HepG2 (cell line): ENCODE results near the gene C19orf33. TPM values are rescaled to one million over a fixed set of nuclear protein-coding genes. Genes with fewer than 3 reads are reported as not detected.
A peak's percentile ranks its signal among the peaks of the same experiment; 100 is the strongest.

Source experiments
- CBX2 ChIP-seq, 2 experiments: fragments of 200-600 bp in 1 of 2; sonication (generic); formaldehyde crosslinking in 1 of 2; IDR thresholded peaks; 2 replicates each; pipeline versions ENCODE4 v1.7.0 to v1.8.1; 2018 to 2022; ENCODE audit warnings: low read depth in 2 of 2, low read length in 1 of 2, mild to moderate bottlenecking in 1 of 2, missing genetic modification reagents in 1 of 2
- ERF ChIP-seq: IDR thresholded peaks from 2 replicates; pipeline ENCODE4 v1.6.1; 2018; ENCODE audit warnings: missing biosample characterization, missing genetic modification reagents
- HMG20B ChIP-seq: conservative IDR thresholded peaks from 2 replicates; pipeline ENCODE4 v1.6.1; 2016; ENCODE audit warnings: missing genetic modification reagents, missing compliant biosample characterization
- HNF4G ChIP-seq, 2 experiments: sonication (generic) in 1 of 2; formaldehyde crosslinking in 1 of 2; IDR thresholded peaks; 2 replicates each; pipeline versions ENCODE4 v1.4.0 to v1.6.1; 2011 to 2020; ENCODE audit warnings: borderline replicate concordance in 2 of 2, low read depth in 2 of 2, mild to moderate bottlenecking in 2 of 2, low read length in 1 of 2, missing genetic modification reagents in 1 of 2, moderate library complexity in 1 of 2
- IKZF4 ChIP-seq: sonication (generic); formaldehyde crosslinking; IDR thresholded peaks from 2 replicates; pipeline ENCODE4 v1.5.1; 2020; ENCODE audit warnings: borderline replicate concordance, mild to moderate bottlenecking, low read depth, missing genetic modification reagents; ENCODE audit errors: not compliant biosample characterization
- PAF1 ChIP-seq: IDR thresholded peaks from 2 replicates; pipeline ENCODE4 v1.6.1; 2016; ENCODE audit warnings: missing genetic modification reagents, missing compliant biosample characterization
- U2AF1 ChIP-seq: fragments of 200-400 bp; formaldehyde crosslinking; optimal IDR thresholded peaks from 2 replicates; pipeline ENCODE3; 2017; ENCODE audit warnings: mild to moderate bottlenecking, low read depth, low read length
- ZFP82 ChIP-seq: sonication (generic); formaldehyde crosslinking; IDR thresholded peaks from 2 replicates; pipeline ENCODE4 v1.5.1; 2020; ENCODE audit warnings: mild to moderate bottlenecking, missing genetic modification reagents, borderline replicate concordance
- ZNF331 ChIP-seq: sonication (generic); formaldehyde crosslinking; IDR thresholded peaks from 2 replicates; pipeline ENCODE4 v1.4.0; 2020; ENCODE audit warnings: missing genetic modification reagents
- ZNF430 ChIP-seq: sonication (generic); formaldehyde crosslinking; IDR thresholded peaks from 2 replicates; pipeline ENCODE4 v1.9.0; 2021; ENCODE audit warnings: mild to moderate bottlenecking, missing genetic modification reagents
- ZNF780A ChIP-seq: sonication (generic); formaldehyde crosslinking; IDR thresholded peaks from 2 replicates; pipeline ENCODE4 v1.8.0; 2022; ENCODE audit warnings: mild to moderate bottlenecking, missing genetic modification reagents, moderate library complexity
- ZNF792 ChIP-seq: IDR thresholded peaks from 2 replicates; pipeline ENCODE4 v1.6.1; 2016
- polyA plus RNA-seq, 8 experiments: library from polyadenylated mRNA; depleted of rRNA in 3 of 8; stranded (reverse) in 7 of 8; unstranded in 1 of 8; fragments of >200 nt; fragmentation: Illumina TruSeq in 4 of 8; extraction: Trizol in 4 of 8; gene quantifications; 2 replicates each; pipeline versions ENCODE4 v1.2.1 to v1.2.3, GENCODE V29; 2011 to 2016; ENCODE audit warnings: low read depth in 4 of 8, missing spikeins in 1 of 8, mixed read lengths in 1 of 8; ENCODE audit not compliant: insufficient read depth in 1 of 8
- total RNA-seq, 5 experiments: library from RNA; depleted of rRNA; stranded (reverse); fragments of >200 nt; fragmentation: Illumina TruSeq; extraction: Trizol; gene quantifications; 2 replicates each; pipeline ENCODE4 v1.2.3, GENCODE V29; 2016; ENCODE audit warnings: low read depth in 1 of 5
- TF ChIP-seq, protein P1 (sequence below): sonication (generic); formaldehyde crosslinking; IDR thresholded peaks from 2 replicates; pipeline ENCODE4 v1.4.0; 2020; ENCODE audit warnings: missing genetic modification reagents, borderline replicate concordance
- TF ChIP-seq, protein P2 (sequence below): sonication (generic); formaldehyde crosslinking; IDR thresholded peaks from 2 replicates; pipeline ENCODE4 v1.4.0; 2020; ENCODE audit warnings: missing genetic modification reagents
- TF ChIP-seq, protein P3 (sequence below): IDR thresholded peaks from 2 replicates; pipeline ENCODE4 v1.6.1; 2016; ENCODE audit warnings: missing biosample characterization, missing genetic modification reagents, low read depth
- TF ChIP-seq, protein P4 (sequence below): sonication (generic); formaldehyde crosslinking; IDR thresholded peaks from 2 replicates; pipeline ENCODE4 v1.5.1; 2020; ENCODE audit warnings: mild to moderate bottlenecking, missing genetic modification reagents, borderline replicate concordance
- TF ChIP-seq, protein P5 (sequence below): sonication (generic); formaldehyde crosslinking; IDR thresholded peaks from 2 replicates; pipeline ENCODE4 v1.8.0; 2022; ENCODE audit warnings: missing genetic modification reagents, mild to moderate bottlenecking, inconsistent platforms, borderline replicate concordance
- TF ChIP-seq, protein P6 (sequence below): sonication (generic); formaldehyde crosslinking; IDR thresholded peaks from 2 replicates; pipeline ENCODE4 v1.8.0; 2022; ENCODE audit warnings: missing genetic modification reagents, mild to moderate bottlenecking, moderate library complexity, borderline replicate concordance

C19orf33 gene
- total and polyA plus RNA-seq, 2 of the 13 experiments (the other 11 are each of a cell fraction or from before 2014, with no cell fraction given) = 2.5 to 3.3 TPM

DNA sequence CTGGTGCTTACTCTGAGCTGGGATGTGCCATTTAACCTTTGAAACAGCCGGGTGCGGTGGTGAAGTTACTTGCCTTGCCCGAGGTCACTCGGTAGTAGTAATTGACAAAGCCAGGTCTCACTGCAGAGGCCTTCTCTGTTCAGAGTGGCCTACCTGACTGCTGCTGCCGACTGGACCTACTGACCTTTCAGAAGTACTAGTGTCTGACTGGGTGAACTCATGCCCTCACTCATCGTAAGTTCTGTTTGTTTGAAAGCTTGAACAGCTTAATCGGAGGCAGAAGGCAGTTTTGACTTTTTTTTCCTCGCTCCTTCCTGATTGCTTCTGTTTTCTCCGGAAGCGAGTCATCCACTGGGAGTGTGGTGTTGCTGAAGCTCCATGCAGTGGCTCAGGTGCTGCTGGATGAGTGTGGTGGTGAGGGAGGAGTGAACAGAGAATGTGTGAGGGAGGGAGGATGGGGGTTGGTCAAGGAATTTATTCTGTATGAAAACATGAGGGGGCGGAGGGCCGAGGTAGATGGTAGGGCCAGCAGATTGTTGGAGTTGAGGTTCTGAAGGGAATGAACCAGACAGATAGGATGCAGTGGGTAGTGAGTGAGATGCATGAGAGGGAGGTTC, 37.0 kb upstream of the C19orf33 start (continued):
- TF ChIP-seq, protein P1, sequence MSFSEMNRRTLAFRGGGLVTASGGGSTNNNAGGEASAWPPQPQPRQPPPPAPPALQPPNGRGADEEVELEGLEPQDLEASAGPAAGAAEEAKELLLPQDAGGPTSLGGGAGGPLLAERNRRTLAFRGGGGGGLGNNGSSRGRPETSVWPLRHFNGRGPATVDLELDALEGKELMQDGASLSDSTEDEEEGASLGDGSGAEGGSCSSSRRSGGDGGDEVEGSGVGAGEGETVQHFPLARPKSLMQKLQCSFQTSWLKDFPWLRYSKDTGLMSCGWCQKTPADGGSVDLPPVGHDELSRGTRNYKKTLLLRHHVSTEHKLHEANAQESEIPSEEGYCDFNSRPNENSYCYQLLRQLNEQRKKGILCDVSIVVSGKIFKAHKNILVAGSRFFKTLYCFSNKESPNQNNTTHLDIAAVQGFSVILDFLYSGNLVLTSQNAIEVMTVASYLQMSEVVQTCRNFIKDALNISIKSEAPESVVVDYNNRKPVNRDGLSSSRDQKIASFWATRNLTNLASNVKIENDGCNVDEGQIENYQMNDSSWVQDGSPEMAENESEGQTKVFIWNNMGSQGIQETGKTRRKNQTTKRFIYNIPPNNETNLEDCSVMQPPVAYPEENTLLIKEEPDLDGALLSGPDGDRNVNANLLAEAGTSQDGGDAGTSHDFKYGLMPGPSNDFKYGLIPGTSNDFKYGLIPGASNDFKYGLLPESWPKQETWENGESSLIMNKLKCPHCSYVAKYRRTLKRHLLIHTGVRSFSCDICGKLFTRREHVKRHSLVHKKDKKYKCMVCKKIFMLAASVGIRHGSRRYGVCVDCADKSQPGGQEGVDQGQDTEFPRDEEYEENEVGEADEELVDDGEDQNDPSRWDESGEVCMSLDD (CRISPR knock-in tag) = no peak
- no peak for TF ChIP-seq HNF4G (IDR thresholded peaks at IDR 0.05; ENCODE audit: borderline replicate concordance, low read depth, low read length)
- no peak for TF ChIP-seq HNF4G (CRISPR knock-in tag; IDR thresholded peaks at IDR 0.05; ENCODE audit: borderline replicate concordance, low read depth)
- TF ChIP-seq, protein P2, sequence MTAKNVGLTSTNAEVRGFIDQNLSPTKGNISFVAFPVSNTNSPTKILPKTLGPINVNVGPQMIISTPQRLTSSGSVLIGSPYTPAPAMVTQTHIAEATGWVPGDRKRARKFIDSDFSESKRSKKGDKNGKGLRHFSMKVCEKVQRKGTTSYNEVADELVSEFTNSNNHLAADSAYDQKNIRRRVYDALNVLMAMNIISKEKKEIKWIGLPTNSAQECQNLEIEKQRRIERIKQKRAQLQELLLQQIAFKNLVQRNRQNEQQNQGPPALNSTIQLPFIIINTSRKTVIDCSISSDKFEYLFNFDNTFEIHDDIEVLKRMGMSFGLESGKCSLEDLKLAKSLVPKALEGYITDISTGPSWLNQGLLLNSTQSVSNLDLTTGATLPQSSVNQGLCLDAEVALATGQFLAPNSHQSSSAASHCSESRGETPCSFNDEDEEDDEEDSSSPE (CRISPR knock-in tag) = no peak
- no peak for TF ChIP-seq HMG20B
- TF ChIP-seq ZNF430 = no peak
- TF ChIP-seq ERF = no peak
- TF ChIP-seq, protein P3, sequence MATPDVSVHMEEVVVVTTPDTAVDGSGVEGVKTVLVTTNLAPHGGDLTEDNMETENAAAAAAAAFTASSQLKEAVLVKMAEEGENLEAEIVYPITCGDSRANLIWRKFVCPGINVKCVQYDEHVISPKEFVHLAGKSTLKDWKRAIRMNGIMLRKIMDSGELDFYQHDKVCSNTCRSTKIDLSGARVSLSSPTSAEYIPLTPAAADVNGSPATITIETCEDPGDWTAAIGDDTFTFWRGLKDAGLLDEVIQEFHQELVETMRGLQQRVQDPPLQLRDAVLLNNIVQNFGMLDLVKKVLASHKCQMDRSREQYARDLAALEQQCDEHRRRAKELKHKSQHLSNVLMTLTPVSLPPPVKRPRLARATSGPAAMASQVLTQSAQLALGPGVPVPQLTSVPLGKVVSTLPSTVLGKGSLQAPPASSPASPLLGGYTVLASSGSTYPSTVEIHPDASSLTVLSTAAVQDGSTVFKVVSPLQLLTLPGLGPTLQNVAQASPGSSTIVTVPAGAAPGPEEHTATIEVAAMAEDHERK = no peak
- no peak for TF ChIP-seq U2AF1
- TF ChIP-seq PAF1 (CRISPR knock-in tag) = no peak
- TF ChIP-seq, protein P4, sequence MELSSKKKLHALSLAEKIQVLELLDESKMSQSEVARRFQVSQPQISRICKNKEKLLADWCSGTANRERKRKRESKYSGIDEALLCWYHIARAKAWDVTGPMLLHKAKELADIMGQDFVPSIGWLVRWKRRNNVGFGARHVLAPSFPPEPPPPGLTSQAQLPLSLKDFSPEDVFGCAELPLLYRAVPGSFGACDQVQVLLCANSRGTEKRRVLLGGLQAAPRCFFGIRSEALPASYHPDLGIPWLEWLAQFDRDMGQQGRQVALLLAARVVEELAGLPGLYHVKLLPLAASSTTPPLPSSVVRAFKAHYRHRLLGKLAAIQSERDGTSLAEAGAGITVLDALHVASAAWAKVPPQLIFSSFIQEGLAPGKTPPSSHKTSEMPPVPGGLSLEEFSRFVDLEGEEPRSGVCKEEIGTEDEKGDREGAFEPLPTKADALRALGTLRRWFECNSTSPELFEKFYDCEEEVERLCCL (CRISPR knock-in tag) = no peak
- TF ChIP-seq ZNF780A = no peak
- no peak for TF ChIP-seq CBX2 (IDR thresholded peaks at IDR 0.05; ENCODE audit: low read depth, low read length)
- TF ChIP-seq CBX2 (CRISPR knock-in tag; IDR thresholded peaks at IDR 0.05; ENCODE audit: low read depth) = no peak
- no peak for TF ChIP-seq ZFP82 (CRISPR knock-in tag)
- no peak for TF ChIP-seq ZNF792 (CRISPR knock-in tag)
- TF ChIP-seq, protein P5, sequence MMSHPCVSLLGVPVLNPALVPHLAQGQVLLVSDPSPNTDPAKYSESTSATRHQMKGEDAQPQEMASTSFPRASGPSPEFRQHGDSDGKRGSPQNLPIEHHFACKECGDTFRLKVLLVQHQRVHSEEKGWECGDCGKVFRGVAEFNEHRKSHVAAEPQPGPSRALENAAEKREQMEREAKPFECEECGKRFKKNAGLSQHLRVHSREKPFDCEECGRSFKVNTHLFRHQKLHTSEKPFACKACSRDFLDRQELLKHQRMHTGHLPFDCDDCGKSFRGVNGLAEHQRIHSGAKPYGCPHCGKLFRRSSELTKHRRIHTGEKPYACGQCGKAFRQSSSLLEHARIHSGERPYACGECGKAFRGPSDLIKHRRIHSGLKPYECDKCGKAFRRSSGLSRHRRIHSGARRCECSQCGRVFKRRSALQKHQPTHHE = no peak
- no peak for TF ChIP-seq ZNF331 (CRISPR knock-in tag)
- no peak for TF ChIP-seq IKZF4 (CRISPR knock-in tag)
- TF ChIP-seq, protein P6, sequence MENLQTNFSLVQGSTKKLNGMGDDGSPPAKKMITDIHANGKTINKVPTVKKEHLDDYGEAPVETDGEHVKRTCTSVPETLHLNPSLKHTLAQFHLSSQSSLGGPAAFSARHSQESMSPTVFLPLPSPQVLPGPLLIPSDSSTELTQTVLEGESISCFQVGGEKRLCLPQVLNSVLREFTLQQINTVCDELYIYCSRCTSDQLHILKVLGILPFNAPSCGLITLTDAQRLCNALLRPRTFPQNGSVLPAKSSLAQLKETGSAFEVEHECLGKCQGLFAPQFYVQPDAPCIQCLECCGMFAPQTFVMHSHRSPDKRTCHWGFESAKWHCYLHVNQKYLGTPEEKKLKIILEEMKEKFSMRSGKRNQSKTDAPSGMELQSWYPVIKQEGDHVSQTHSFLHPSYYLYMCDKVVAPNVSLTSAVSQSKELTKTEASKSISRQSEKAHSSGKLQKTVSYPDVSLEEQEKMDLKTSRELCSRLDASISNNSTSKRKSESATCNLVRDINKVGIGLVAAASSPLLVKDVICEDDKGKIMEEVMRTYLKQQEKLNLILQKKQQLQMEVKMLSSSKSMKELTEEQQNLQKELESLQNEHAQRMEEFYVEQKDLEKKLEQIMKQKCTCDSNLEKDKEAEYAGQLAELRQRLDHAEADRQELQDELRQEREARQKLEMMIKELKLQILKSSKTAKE (CRISPR knock-in tag) = 0 out of 2 replicates have a peak, but pooled peaks have one; percentile 36
